WERI-Rb-1 (cell line): ENCODE measurements around the gene PPOX.

Experiments used
- DNase-seq: peaks from one replicate; pipeline ENCODE4 v3.0.0-alpha.2; 2020
- H3K27ac ChIP-seq: fragments of 250-450 bp; sonication (Bioruptor Pico); 2 replicates; pipeline ENCODE4 v1.5.1; 2020; ENCODE audit warnings: mild to moderate bottlenecking, moderate library complexity
- H3K27me3 ChIP-seq: fragments of 250-450 bp; sonication (Bioruptor Pico); 2 replicates; pipeline ENCODE4 v1.5.1; 2021; ENCODE audit warnings: mild to moderate bottlenecking, low read depth, moderate library complexity; ENCODE audit not compliant: insufficient read depth, severe bottlenecking
- H3K36me3 ChIP-seq: fragments of 250-450 bp; sonication (Bioruptor Pico); 2 replicates; pipeline ENCODE4 v1.5.1; 2020; ENCODE audit warnings: mild to moderate bottlenecking, moderate library complexity
- H3K4me3 ChIP-seq: 2 replicates; pipeline ENCODE4 v1.5.1; 2011; ENCODE audit warnings: low read depth, mild to moderate bottlenecking, control low read depth, low read length
- H3K9me3 ChIP-seq: fragments of 250-450 bp; sonication (Bioruptor Pico); 2 replicates; pipeline ENCODE4 v1.5.1; 2021; ENCODE audit warnings: mild to moderate bottlenecking, moderate library complexity; ENCODE audit not compliant: severe bottlenecking
- CTCF ChIP-seq: IDR thresholded peaks from 2 replicates; pipeline ENCODE4 v1.5.1; 2011; ENCODE audit warnings: low read depth, mild to moderate bottlenecking, control low read depth, inconsistent platforms, low read length

Gene PPOX

GRCh38 chr1:161122967-161123366, 43.3 kb upstream of the PPOX start:
- Histone ChIP-seq H3K27me3 (no peaks in the 10 kb centered on the region), H3K9me3 (no peaks in the 10 kb centered on the region), H3K27ac (no peak overlapping the region), H3K4me3 (no peak overlapping the region), H3K36me3 (peaks cover 90% of the 10 kb centered on the region)
- no peak for DNase-seq
- TF ChIP-seq CTCF = no peak

GRCh38 chr1:161127649-161128048, 38.6 kb upstream of the PPOX start:
- no peak overlapping the region for H3K27ac ChIP-seq
- no peak for TF ChIP-seq CTCF
- no peaks in the 10 kb centered on the region for H3K27me3 ChIP-seq
- peaks cover 78% of the 10 kb centered on the region for H3K36me3 ChIP-seq
- H3K9me3 ChIP-seq = no peaks in the 10 kb centered on the region
- no peak overlapping the region for H3K4me3 ChIP-seq
- DNase-seq = no peak

GRCh38 chr1:161128591-161129420, 37.4 kb upstream of the PPOX start:
- H3K4me3 ChIP-seq = no peak overlapping the region
- peaks cover 67% of the 10 kb centered on the region for H3K36me3 ChIP-seq
- H3K27ac ChIP-seq = no peak overlapping the region
- no peaks in the 10 kb centered on the region for H3K9me3 ChIP-seq
- H3K27me3 ChIP-seq = no peaks in the 10 kb centered on the region
- no peak for DNase-seq
- no peak for TF ChIP-seq CTCF

- H3K27ac ChIP-seq = no peak overlapping the region
- no peaks in the 10 kb centered on the region for H3K27me3 ChIP-seq
- no peaks in the 10 kb centered on the region for H3K9me3 ChIP-seq
- no peak overlapping the region for H3K4me3 ChIP-seq
- peaks cover 63% of the 10 kb centered on the region for H3K36me3 ChIP-seq
- no peak for TF ChIP-seq CTCF
- DNase-seq = no peak
Measured at GRCh38 chr1:161130266-161130665, 36.0 kb upstream of the PPOX start.

- Histone ChIP-seq H3K36me3 (peaks cover 50% of the 10 kb centered on the region), H3K9me3 (no peaks in the 10 kb centered on the region), H3K27me3 (no peaks in the 10 kb centered on the region), H3K27ac (peak overlapping the region; percentile 95), H3K4me3 (peak overlapping the region; percentile 79)
- DNase-seq = no peak
- no peak for TF ChIP-seq CTCF
Measured at GRCh38 chr1:161131523-161132409, 34.5 kb upstream of the PPOX start.
